ENCODE measurements around the gene RAMP1. TPM values are rescaled to one million over a fixed set of nuclear protein-coding genes. Genes with fewer than 3 reads are reported as not detected.

The RAMP1 gene
- polyA plus RNA-seq, 1 donor from 2014 or later = 25.5 TPM

GRCh38 chr2:237857791-237858190 lies 1.6 kb upstream of the RAMP1 start:
- peaks cover 22% of the 10 kb centered on the region for H3K27me3 ChIP-seq (ENCODE audit: insufficient read depth, low read depth, low read length)
- TF ChIP-seq SMC3 (conservative IDR thresholded peaks at IDR 0.05; ENCODE audit: poor library complexity) (no peak), EP300 (conservative IDR thresholded peaks at IDR 0.05; ENCODE audit: poor library complexity, severe bottlenecking) (no peak), POLR2AphosphoS5 (IDR thresholded peaks at IDR 0.05) (no peak), TAF1 (IDR thresholded peaks at IDR 0.05; ENCODE audit: low read depth) (no peak), EZH2 (IDR thresholded peaks at IDR 0.05; ENCODE audit: borderline replicate concordance, insufficient read depth, low read length, poor library complexity, severe bottlenecking) (no peak), CTCF (IDR thresholded peaks at IDR 0.05; ENCODE audit: poor library complexity, severe bottlenecking) (no peak), REST (IDR thresholded peaks at IDR 0.05; ENCODE audit: borderline replicate concordance) (no peak), RAD21 (conservative IDR thresholded peaks at IDR 0.05) (no peak), MXI1 (conservative IDR thresholded peaks at IDR 0.05; ENCODE audit: poor library complexity, severe bottlenecking) (no peak)
- H3K4me3 ChIP-seq (ENCODE audit: low read length) = no peak overlapping the region
- H3K9ac ChIP-seq (ENCODE audit: low read length) = no peak overlapping the region
- H3K9me3 ChIP-seq (ENCODE audit: low read length) = no peaks in the 10 kb centered on the region
- H3K36me3 ChIP-seq (ENCODE audit: insufficient read depth, low read length) = no peaks in the 10 kb centered on the region
- H3K4me2 ChIP-seq (ENCODE audit: low read length) = no peak overlapping the region
- H3K27ac ChIP-seq (ENCODE audit: low read length) = no peak overlapping the region
- no peaks in the 10 kb centered on the region for H3F3A ChIP-seq (ENCODE audit: insufficient read depth, low read length, poor library complexity, severe bottlenecking)
- H4K20me1 ChIP-seq (ENCODE audit: insufficient read depth) = no peaks in the 10 kb centered on the region
- no peaks in the 10 kb centered on the region for H3K9me2 ChIP-seq (ENCODE audit: insufficient read depth, low read length)
- no peaks in the 10 kb centered on the region for H3K79me2 ChIP-seq (replicated peaks; ENCODE audit: insufficient read depth, low read length)
- H2AFZ ChIP-seq (ENCODE audit: low read depth, low read length) = no peak overlapping the region

- Histone ChIP-seq H3K27me3 (ENCODE audit: insufficient read depth, low read depth, low read length) (peaks cover 22% of the 10 kb centered on the region), H3F3A (ENCODE audit: insufficient read depth, low read length, poor library complexity, severe bottlenecking) (no peaks in the 10 kb centered on the region), H3K9me2 (ENCODE audit: insufficient read depth, low read length) (no peaks in the 10 kb centered on the region), H3K4me2 (ENCODE audit: low read length) (no peak overlapping the region), H2AFZ (ENCODE audit: low read depth, low read length) (no peak overlapping the region), H3K4me3 (ENCODE audit: low read length) (peak overlapping the region; percentile 43), H3K9ac (ENCODE audit: low read length) (no peak overlapping the region), H3K27ac (ENCODE audit: low read length) (no peak overlapping the region), H4K20me1 (ENCODE audit: insufficient read depth) (no peaks in the 10 kb centered on the region), H3K36me3 (ENCODE audit: insufficient read depth, low read length) (no peaks in the 10 kb centered on the region), H3K9me3 (ENCODE audit: low read length) (no peaks in the 10 kb centered on the region), H3K79me2 (replicated peaks; ENCODE audit: insufficient read depth, low read length) (no peaks in the 10 kb centered on the region)
- TF ChIP-seq SMC3 (conservative IDR thresholded peaks at IDR 0.05; ENCODE audit: poor library complexity) = peak; percentile 98
- no peak for TF ChIP-seq REST (IDR thresholded peaks at IDR 0.05; ENCODE audit: borderline replicate concordance)
- TF ChIP-seq EZH2 (IDR thresholded peaks at IDR 0.05; ENCODE audit: borderline replicate concordance, insufficient read depth, low read length, poor library complexity, severe bottlenecking) = no peak
- TF ChIP-seq TAF1 (IDR thresholded peaks at IDR 0.05; ENCODE audit: low read depth) = no peak
- TF ChIP-seq POLR2AphosphoS5 (IDR thresholded peaks at IDR 0.05) = no peak
- TF ChIP-seq EP300 (conservative IDR thresholded peaks at IDR 0.05; ENCODE audit: poor library complexity, severe bottlenecking) = no peak
- TF ChIP-seq CTCF (IDR thresholded peaks at IDR 0.05; ENCODE audit: poor library complexity, severe bottlenecking) = peak; percentile 95
- TF ChIP-seq MXI1 (conservative IDR thresholded peaks at IDR 0.05; ENCODE audit: poor library complexity, severe bottlenecking) = no peak
- peak; percentile 98 for TF ChIP-seq RAD21 (conservative IDR thresholded peaks at IDR 0.05)
Observed at GRCh38 chr2:237858294-237859081, 935 bp upstream of the RAMP1 start.
